SK-N-SH (cell line): ENCODE results near the gene CD276. TPM values are rescaled to one million over a fixed set of nuclear protein-coding genes. Genes with fewer than 3 reads are reported as not detected.

ENCODE experiments used
- CTCF ChIA-PET: fragments of 300-600, 350-600 bp; formaldehyde crosslinking; extraction: SDS; loops from one replicate; lab custom pipeline; 2021; lab: Yijun Ruan, JAX
- POLR2A ChIA-PET: fragments of 350-600 bp; sonication (Branson Sonifier 250); formaldehyde crosslinking; extraction: SDS; loops from one replicate; lab custom pipeline; 2020; ENCODE audit warnings: antibody characterized with exemption, inconsistent platforms; lab: Yijun Ruan, JAX
- DNase-seq: peaks from one replicate; pipeline ENCODE4 v3.0.0; 2012
- H2AFZ ChIP-seq: fragments of 200-600 bp; sonication (generic); 2 replicates; pipeline ENCODE4 v1.8.1; 2016; ENCODE audit warnings: antibody characterized with exemption, mild to moderate bottlenecking, low read depth
- H3F3A ChIP-seq: fragments of 200-600 bp; sonication (generic); replicated peaks from 2 replicates; pipeline ENCODE3; 2016; ENCODE audit warnings: antibody characterized with exemption, mild to moderate bottlenecking; ENCODE audit not compliant: insufficient read depth
- H3K27ac ChIP-seq, 2 experiments: fragments of 200-500 bp in 1 of 2; fragments of 200-600 bp in 1 of 2; sonication (Bioruptor generic) in 1 of 2; sonication (generic), shearing (Covaris generic) in 1 of 2; 2 replicates each; pipeline versions ENCODE4 v1.5.1 to v1.6.1; 2014 to 2016; ENCODE audit warnings: low read depth in 2 of 2, inconsistent platforms in 1 of 2, low read length in 1 of 2, mild to moderate bottlenecking in 1 of 2, mixed read lengths in 1 of 2
- H3K27me3 ChIP-seq: fragments of 200-600 bp; sonication (generic), shearing (Covaris generic); 2 replicates; pipeline ENCODE4 v1.6.1; 2016; ENCODE audit warnings: mixed run types; ENCODE audit not compliant: insufficient read depth
- H3K36me3 ChIP-seq, 2 experiments: fragments of 200-500 bp in 1 of 2; fragments of 200-600 bp in 1 of 2; sonication (Bioruptor generic) in 1 of 2; sonication (generic) in 1 of 2; replicated peaks in 1 of 2; 2 replicates each; pipeline versions ENCODE3 to v1.5.1; 2014 to 2016; ENCODE audit warnings: low read length in 1 of 2, mild to moderate bottlenecking in 1 of 2; ENCODE audit not compliant: insufficient read depth in 2 of 2, control insufficient read depth in 1 of 2
- H3K4me1 ChIP-seq, 2 experiments: fragments of 200-500 bp in 1 of 2; fragments of 200-600 bp in 1 of 2; sonication (Bioruptor generic) in 1 of 2; sonication (generic), shearing (Covaris generic) in 1 of 2; 2 replicates each; pipeline versions ENCODE4 v1.5.1 to v1.6.1; 2014 to 2016; ENCODE audit warnings: low read depth in 1 of 2, low read length in 1 of 2, mixed run types in 1 of 2; ENCODE audit not compliant: insufficient read depth in 2 of 2, control insufficient read depth in 1 of 2
- H3K4me2 ChIP-seq: fragments of 200-600 bp; sonication (generic), shearing (Covaris generic); 2 replicates; pipeline ENCODE4 v1.6.1; 2017; ENCODE audit warnings: mixed run types
- H3K4me3 ChIP-seq, 2 experiments: fragments of 200-500 bp in 1 of 2; fragments of 200-600 bp in 1 of 2; sonication (Bioruptor generic) in 1 of 2; sonication (generic), shearing (Covaris generic) in 1 of 2; 2 replicates each; pipeline versions ENCODE4 v1.5.1 to v1.8.1; 2014 to 2016; ENCODE audit warnings: low read depth in 2 of 2, inconsistent platforms in 1 of 2, low read length in 1 of 2, mild to moderate bottlenecking in 1 of 2, mixed read lengths in 1 of 2, moderate library complexity in 1 of 2
- H3K79me2 ChIP-seq: fragments of 200-600 bp; sonication (generic); 2 replicates; pipeline ENCODE4 v1.8.1; 2017; ENCODE audit warnings: mild to moderate bottlenecking; ENCODE audit not compliant: insufficient read depth
- H3K9ac ChIP-seq: fragments of 200-600 bp; sonication (generic); 2 replicates; pipeline ENCODE4 v1.6.1; 2017; ENCODE audit warnings: mixed run types
- H3K9me2 ChIP-seq: fragments of 200-600 bp; sonication (generic); 2 replicates; pipeline ENCODE4 v1.6.1; 2017; ENCODE audit warnings: mixed run types
- H3K9me3 ChIP-seq: fragments of 200-600 bp; sonication (generic); 2 replicates; pipeline ENCODE4 v1.6.1; 2017; ENCODE audit warnings: mixed run types, mild to moderate bottlenecking, moderate library complexity
- H4K20me1 ChIP-seq: fragments of 200-600 bp; sonication (generic); 2 replicates; pipeline ENCODE4 v1.6.1; 2017; ENCODE audit warnings: mild to moderate bottlenecking, mixed run types; ENCODE audit not compliant: insufficient read depth
- EZH2phosphoT487 ChIP-seq: fragments of 200-600 bp; sonication (generic); IDR thresholded peaks from 2 replicates; pipeline ENCODE4 v1.6.1; 2017; ENCODE audit warnings: low read depth, mixed run types, mild to moderate bottlenecking, antibody characterized with exemption, moderate library complexity, borderline replicate concordance
- FOSL2 ChIP-seq: IDR thresholded peaks from 2 replicates; pipeline ENCODE4 v1.4.0; 2012; ENCODE audit warnings: low read depth, mild to moderate bottlenecking, moderate library complexity, borderline replicate concordance
- FOXJ3 ChIP-seq: sonication (generic); formaldehyde crosslinking; IDR thresholded peaks from 2 replicates; pipeline ENCODE4 v1.5.1; 2020; ENCODE audit warnings: mild to moderate bottlenecking, missing genetic modification reagents
- JUND ChIP-seq: IDR thresholded peaks from 2 replicates; pipeline ENCODE4 v1.4.0; 2012
- MXI1 ChIP-seq: IDR thresholded peaks from 2 replicates; pipeline ENCODE4 v1.6.1; 2012; ENCODE audit warnings: mild to moderate bottlenecking, low read depth, low read length, improper control_type of control experiment
- POLR2AphosphoS5 ChIP-seq: IDR thresholded peaks from 2 replicates; pipeline ENCODE4 v1.6.1; 2012; ENCODE audit warnings: low read depth, low read length
- RCOR1 ChIP-seq: fragments of 150-350 bp; IDR thresholded peaks from 2 replicates; pipeline ENCODE4 v1.6.1; 2017; ENCODE audit warnings: antibody characterized with exemption, low read length
- RXRA ChIP-seq: IDR thresholded peaks from 2 replicates; pipeline ENCODE4 v1.4.0; 2012; ENCODE audit warnings: low read depth, mild to moderate bottlenecking, borderline replicate concordance
- SMC3 ChIP-seq: IDR thresholded peaks from 2 replicates; pipeline ENCODE4 v1.6.1; 2012; ENCODE audit warnings: low read depth, low read length, improper control_type of control experiment
- TAF1 ChIP-seq: IDR thresholded peaks from 2 replicates; pipeline ENCODE4 v1.6.1; 2012; ENCODE audit warnings: low read depth, mild to moderate bottlenecking, low read length, moderate library complexity, borderline replicate concordance
- YY1 ChIP-seq: IDR thresholded peaks from 2 replicates; pipeline ENCODE4 v1.4.0; 2012; ENCODE audit warnings: low read depth, mild to moderate bottlenecking
- WGBS: methylation state at CpG from one replicate; pipeline ENCODE4 v1.1.6; 2017; ENCODE audit warnings: low lambda C conversion rate; 5-methylcytosine and 5-hydroxymethylcytosine counted together
- polyA plus RNA-seq, 3 experiments: library from polyadenylated mRNA; depleted of rRNA; stranded (reverse); fragments of >200 nt; gene quantifications; 2 replicates each; pipeline ENCODE4 v1.2.3, GENCODE V29; 2012
- TF ChIP-seq, protein P1 (sequence below): IDR thresholded peaks from 2 replicates; pipeline ENCODE4 v1.4.0; 2012; ENCODE audit warnings: low read depth
- TF ChIP-seq, protein P2 (sequence below): IDR thresholded peaks from 2 replicates; pipeline ENCODE4 v1.6.1; 2012; ENCODE audit warnings: mild to moderate bottlenecking, low read depth, low read length, moderate library complexity

CD276 gene
- polyA plus RNA-seq, 1 of the 3 experiments (the other 2 are of a cell fraction) = 86.2 TPM

- CTCF ChIA-PET = interaction anchor here (0.6 to 15.0 kb wide), 5 partner anchors 9 to 424 kb away, joined by 3 to 256 read pairs (median 10); partner anchors contain the start of gene NPTN
- Histone ChIP-seq H3F3A (no peaks in the 10 kb centered on the region), H3K4me1 (no peaks in the 10 kb centered on the region; a peak in 1 of 4 replicates), H2AFZ (no peak overlapping the region), H3K27me3 (no peaks in the 10 kb centered on the region), H4K20me1 (peaks cover 26% of the 10 kb centered on the region), H3K27ac (no peak overlapping the region), H3K9me3 (no peaks in the 10 kb centered on the region), H3K9ac (no peak overlapping the region), H3K36me3 (peaks cover 38 to 75% of the 10 kb centered on the region in 2 experiments), H3K4me2 (no peak overlapping the region), H3K9me2 (no peaks in the 10 kb centered on the region), H3K4me3 (no peak overlapping the region), H3K79me2 (peaks cover 7% of the 10 kb centered on the region; the same call in 1 of the 2 replicates)
- 99% methylated on average over 6 of the region's 6 CpGs for WGBS
- no peak for DNase-seq
- no peak for TF ChIP-seq POLR2AphosphoS5
- TF ChIP-seq TAF1 = no peak
- no peak for TF ChIP-seq FOSL2
- TF ChIP-seq RCOR1 = no peak
- no peak for TF ChIP-seq MXI1
- TF ChIP-seq, protein P1, sequence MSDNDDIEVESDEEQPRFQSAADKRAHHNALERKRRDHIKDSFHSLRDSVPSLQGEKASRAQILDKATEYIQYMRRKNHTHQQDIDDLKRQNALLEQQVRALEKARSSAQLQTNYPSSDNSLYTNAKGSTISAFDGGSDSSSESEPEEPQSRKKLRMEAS = no peak
- POLR2A ChIA-PET = no interaction called here
These were observed 24.5 kb downstream of the CD276 start for GRCh38 chr15:73708691-73709090.

DNA sequence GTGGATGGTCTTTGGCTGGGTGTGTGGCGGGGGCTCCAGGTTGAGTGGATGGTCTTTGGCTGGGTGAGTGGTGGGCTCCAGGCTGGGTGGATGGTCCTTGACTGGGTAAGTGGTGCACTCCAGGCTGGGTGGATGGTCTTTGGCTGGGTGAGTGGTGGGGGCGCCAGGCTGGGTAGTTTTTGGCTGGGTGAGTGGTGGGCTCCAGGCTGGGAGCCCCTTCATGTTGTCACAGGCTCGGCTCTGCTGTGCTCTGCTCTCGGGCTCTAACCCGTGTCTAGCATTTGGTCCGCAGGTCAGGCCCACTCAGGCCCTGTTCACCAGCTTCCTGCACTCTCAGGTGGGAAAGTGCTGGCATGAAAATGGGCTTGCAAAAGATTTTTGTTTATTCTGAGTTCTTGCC, 25.1 kb downstream of the CD276 start:
- ChIA-PET CTCF (interaction anchor here (0.6 to 15.0 kb wide), 9 partner anchors 9 to 425 kb away, joined by 3 to 256 read pairs (median 5); partner anchors contain the start of gene NPTN), POLR2A (no interaction called here)
- TF ChIP-seq FOXJ3 = no peak
- TF ChIP-seq JUND = no peak
- no peak for TF ChIP-seq SMC3
- TF ChIP-seq, protein P2, sequence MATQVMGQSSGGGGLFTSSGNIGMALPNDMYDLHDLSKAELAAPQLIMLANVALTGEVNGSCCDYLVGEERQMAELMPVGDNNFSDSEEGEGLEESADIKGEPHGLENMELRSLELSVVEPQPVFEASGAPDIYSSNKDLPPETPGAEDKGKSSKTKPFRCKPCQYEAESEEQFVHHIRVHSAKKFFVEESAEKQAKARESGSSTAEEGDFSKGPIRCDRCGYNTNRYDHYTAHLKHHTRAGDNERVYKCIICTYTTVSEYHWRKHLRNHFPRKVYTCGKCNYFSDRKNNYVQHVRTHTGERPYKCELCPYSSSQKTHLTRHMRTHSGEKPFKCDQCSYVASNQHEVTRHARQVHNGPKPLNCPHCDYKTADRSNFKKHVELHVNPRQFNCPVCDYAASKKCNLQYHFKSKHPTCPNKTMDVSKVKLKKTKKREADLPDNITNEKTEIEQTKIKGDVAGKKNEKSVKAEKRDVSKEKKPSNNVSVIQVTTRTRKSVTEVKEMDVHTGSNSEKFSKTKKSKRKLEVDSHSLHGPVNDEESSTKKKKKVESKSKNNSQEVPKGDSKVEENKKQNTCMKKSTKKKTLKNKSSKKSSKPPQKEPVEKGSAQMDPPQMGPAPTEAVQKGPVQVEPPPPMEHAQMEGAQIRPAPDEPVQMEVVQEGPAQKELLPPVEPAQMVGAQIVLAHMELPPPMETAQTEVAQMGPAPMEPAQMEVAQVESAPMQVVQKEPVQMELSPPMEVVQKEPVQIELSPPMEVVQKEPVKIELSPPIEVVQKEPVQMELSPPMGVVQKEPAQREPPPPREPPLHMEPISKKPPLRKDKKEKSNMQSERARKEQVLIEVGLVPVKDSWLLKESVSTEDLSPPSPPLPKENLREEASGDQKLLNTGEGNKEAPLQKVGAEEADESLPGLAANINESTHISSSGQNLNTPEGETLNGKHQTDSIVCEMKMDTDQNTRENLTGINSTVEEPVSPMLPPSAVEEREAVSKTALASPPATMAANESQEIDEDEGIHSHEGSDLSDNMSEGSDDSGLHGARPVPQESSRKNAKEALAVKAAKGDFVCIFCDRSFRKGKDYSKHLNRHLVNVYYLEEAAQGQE = no peak
- no peak for TF ChIP-seq EZH2phosphoT487
- TF ChIP-seq RXRA = no peak
- no peak for TF ChIP-seq YY1
- no peak for TF ChIP-seq TAF1
- Histone ChIP-seq H3K79me2 (peaks cover 7% of the 10 kb centered on the region; the same call in 1 of the 2 replicates), H2AFZ (no peak overlapping the region), H3K27ac (no peak overlapping the region), H3K4me1 (no peaks in the 10 kb centered on the region; a peak in 1 of 4 replicates), H3K4me3 (no peak overlapping the region), H3K9me3 (no peaks in the 10 kb centered on the region), H3K9ac (no peak overlapping the region), H3K36me3 (peaks cover 41 to 80% of the 10 kb centered on the region in 2 experiments), H3F3A (no peaks in the 10 kb centered on the region), H4K20me1 (peaks cover 25% of the 10 kb centered on the region), H3K4me2 (no peak overlapping the region), H3K27me3 (no peaks in the 10 kb centered on the region), H3K9me2 (no peaks in the 10 kb centered on the region)
- no peak for DNase-seq
- 100% methylated on average over 1 of the region's 6 CpGs for WGBS
